Upper lobe of left lung (tissue), 4 donors: ENCODE results near the gene ADRB2.

Source experiments
- CTCF ChIP-seq, 6 experiments: fragments of 450-650 bp in 4 of 6; fragments of 200-600 bp in 2 of 6; sonication (generic) in 2 of 6; IDR thresholded peaks; one replicate each; pipeline ENCODE4 v1.5.1; 2016 to 2019; ENCODE audit warnings: antibody characterized with exemption in 6 of 6
- EP300 ChIP-seq, 4 donors: sonication (generic); formaldehyde crosslinking; IDR thresholded peaks; one replicate each; pipeline ENCODE4 v1.5.1; 2017; ENCODE audit warnings: antibody characterized with exemption in 4 of 4, control low read depth in 2 of 4
- POLR2A ChIP-seq, 4 donors: fragments of 450-650 bp; IDR thresholded peaks; one replicate each; pipeline ENCODE4 v1.5.1; 2016 to 2017; ENCODE audit warnings: antibody characterized with exemption in 4 of 4, mild to moderate bottlenecking in 2 of 4
- POLR2AphosphoS5 ChIP-seq, 2 donors: sonication (generic); formaldehyde crosslinking; IDR thresholded peaks; one replicate each; pipeline ENCODE4 v1.5.1; 2017; ENCODE audit warnings: antibody characterized with exemption in 2 of 2

GRCh38 chr5:148776780-148777179 lies 49.6 kb upstream of the ADRB2 start:
- TF ChIP-seq CTCF (IDR thresholded peaks at IDR 0.05) (no peak), POLR2A (IDR thresholded peaks at IDR 0.05) (no peak), POLR2AphosphoS5 (IDR thresholded peaks at IDR 0.05) (no peak), EP300 (IDR thresholded peaks at IDR 0.05) (no peak)
